A549 (cell line): ENCODE measurements around the gene SAMD3. TPM values are rescaled to one million over a fixed set of nuclear protein-coding genes. Genes with fewer than 3 reads are reported as not detected.

ENCODE experiments used
- ATAC-seq, 2 experiments: fragments of 200-7000 bp in 1 of 2; fragments of >200 bp in 1 of 2; cut with Nextera tagmentation in 1 of 2; cut with Tn5 transposase in 1 of 2; 3 replicates each; pipeline versions ENCODE4 v1.8.0 to v1.9.1; 2018 to 2020; ENCODE audit warnings: mild to moderate bottlenecking in 1 of 2, moderate library complexity in 1 of 2
- CTCF ChIA-PET: fragments of 300-600 bp; sonication (Branson Sonifier 250); formaldehyde crosslinking; extraction: SDS; loops from one replicate; lab custom pipeline; 2021; ENCODE audit warnings: antibody characterized with exemption, inconsistent platforms; lab: Yijun Ruan, JAX
- POLR2A ChIA-PET: fragments of 350-600 bp; formaldehyde crosslinking; extraction: SDS; loops from one replicate; lab custom pipeline; 2021; ENCODE audit warnings: antibody characterized with exemption, inconsistent platforms; lab: Yijun Ruan, JAX
- DNase-seq, 2 experiments: peaks; one replicate each; pipeline versions ENCODE4 v3.0.0 to v3.0.0-alpha.2; 2011 to 2016; ENCODE audit warnings: low read depth in 1 of 2, low spot score in 1 of 2
- FAIRE-seq: peaks from 2 replicates; lab custom pipeline; 2011; peaks lifted over from hg19 to GRCh38; lab: Jason Lieb, UNC
- H3K27ac ChIP-seq, 2 experiments: fragments of >200 bp; sonication (Bioruptor Twin); formaldehyde crosslinking; 3 replicates each; pipeline ENCODE4 v1.5.1; 2016 to 2017
- H3K4me1 ChIP-seq: fragments of >200 bp; sonication (Bioruptor Twin); formaldehyde crosslinking; 3 replicates; pipeline ENCODE4 v1.6.1; 2016
- H3K4me2 ChIP-seq: fragments of >200 bp; sonication (Bioruptor Twin); formaldehyde crosslinking; 3 replicates; pipeline ENCODE4 v1.6.1; 2016
- H3K4me3 ChIP-seq: fragments of >200 bp; sonication (Bioruptor Twin); formaldehyde crosslinking; 3 replicates; pipeline ENCODE4 v1.5.1; 2016
- H3K9me3 ChIP-seq: fragments of >200 bp; sonication (Bioruptor Twin); formaldehyde crosslinking; 3 replicates; pipeline ENCODE4 v1.6.1; 2016
- BHLHE40 ChIP-seq: IDR thresholded peaks from 2 replicates; pipeline ENCODE4 v1.6.1; 2012; ENCODE audit warnings: low read depth, low read length, inconsistent platforms
- EHF ChIP-seq: fragments of 250-450 bp; sonication (Bioruptor Pico); IDR thresholded peaks from 2 replicates; pipeline ENCODE4 v1.5.0; 2020; ENCODE audit warnings: mild to moderate bottlenecking
- EHMT2 ChIP-seq: fragments of 200-600 bp; sonication (generic); IDR thresholded peaks from 2 replicates; pipeline ENCODE4 v1.6.1; 2016; ENCODE audit warnings: antibody characterized with exemption, low read depth, mild to moderate bottlenecking, moderate library complexity
- ESRRA ChIP-seq: fragments of 150-350 bp; IDR thresholded peaks from 2 replicates; pipeline ENCODE4 v1.6.1; 2014; ENCODE audit warnings: mild to moderate bottlenecking, low read length, borderline replicate concordance
- FOSL2 ChIP-seq, 2 experiments: fragments of 450-650 bp in 1 of 2; fragments of >200 bp in 1 of 2; sonication (Bioruptor Twin) in 1 of 2; formaldehyde crosslinking; IDR thresholded peaks; 2 replicates each; pipeline versions ENCODE4 v1.5.0 to v1.6.1; 2016 to 2020; ENCODE audit warnings: mild to moderate bottlenecking in 1 of 2, moderate library complexity in 1 of 2
- HDAC2 ChIP-seq: fragments of 200-600 bp; sonication (generic); IDR thresholded peaks from 2 replicates; pipeline ENCODE4 v1.6.1; 2016
- HOXA7 ChIP-seq: fragments of 250-450 bp; sonication (Bioruptor Pico); IDR thresholded peaks from 2 replicates; pipeline ENCODE4 v1.5.0; 2020; ENCODE audit warnings: mild to moderate bottlenecking, moderate library complexity
- HOXB5 ChIP-seq: fragments of 250-450 bp; sonication (Bioruptor Pico); IDR thresholded peaks from 2 replicates; pipeline ENCODE4 v1.5.0; 2020; ENCODE audit warnings: mild to moderate bottlenecking, moderate library complexity
- JUN ChIP-seq, 2 experiments: fragments of >200 bp; sonication (Bioruptor Twin); formaldehyde crosslinking; IDR thresholded peaks; 2 replicates in 1 of 2; 3 replicates in 1 of 2; pipeline ENCODE4 v1.6.1; 2016 to 2017
- KDM5A ChIP-seq: fragments of 200-600 bp; sonication (generic); IDR thresholded peaks from 2 replicates; pipeline ENCODE4 v1.6.1; 2016; ENCODE audit warnings: antibody characterized with exemption, mild to moderate bottlenecking
- MYC ChIP-seq: IDR thresholded peaks from 2 replicates; pipeline ENCODE4 v1.6.1; 2012; ENCODE audit warnings: mild to moderate bottlenecking, inconsistent platforms, low read length, improper control_type of control experiment, borderline replicate concordance
- NPAS2 ChIP-seq: fragments of 250-450 bp; sonication (Bioruptor Pico); IDR thresholded peaks from 2 replicates; pipeline ENCODE4 v1.8.0; 2022; ENCODE audit warnings: mild to moderate bottlenecking, moderate library complexity, borderline replicate concordance
- NR3C1 ChIP-seq: fragments of >200 bp; sonication (Bioruptor Twin); formaldehyde crosslinking; IDR thresholded peaks from 3 replicates; pipeline ENCODE4 v1.6.1; 2017
- POLR2AphosphoS2 ChIP-seq: conservative IDR thresholded peaks from 2 replicates; pipeline ENCODE4 v1.6.1; 2012; ENCODE audit warnings: low read length, improper control_type of control experiment, inconsistent platforms
- RCOR1 ChIP-seq: fragments of 150-350 bp; IDR thresholded peaks from 2 replicates; pipeline ENCODE4 v1.6.1; 2014; ENCODE audit warnings: antibody characterized with exemption, low read length, low read depth
- RNF2 ChIP-seq: fragments of 200-600 bp; sonication (generic); IDR thresholded peaks from 2 replicates; pipeline ENCODE4 v1.6.1; 2016; ENCODE audit warnings: low read depth, mild to moderate bottlenecking, antibody characterized with exemption, moderate library complexity, borderline replicate concordance
- SREBF2 ChIP-seq: fragments of 450-650 bp; IDR thresholded peaks from 2 replicates; pipeline ENCODE4 v1.6.1; 2014; ENCODE audit warnings: mild to moderate bottlenecking, moderate library complexity
- TFCP2L1 ChIP-seq: fragments of 250-450 bp; sonication (Bioruptor Pico); IDR thresholded peaks from 2 replicates; pipeline ENCODE4 v1.5.0; 2021; ENCODE audit warnings: mild to moderate bottlenecking
- ZC3H11A ChIP-seq: fragments of 450-650 bp; IDR thresholded peaks from 2 replicates; pipeline ENCODE4 v1.6.1; 2014; ENCODE audit warnings: antibody characterized with exemption, mild to moderate bottlenecking
- ZNF302 ChIP-seq: fragments of 250-450 bp; sonication (Bioruptor Pico); IDR thresholded peaks from 2 replicates; pipeline ENCODE4 v1.9.0; 2021; ENCODE audit warnings: inconsistent platforms, mild to moderate bottlenecking, moderate library complexity
- WGBS: methylation state at CpG from one replicate; pipeline ENCODE4 v1.1.6; 2017; ENCODE audit errors: missing lambda C conversion rate; 5-methylcytosine and 5-hydroxymethylcytosine counted together
- polyA plus RNA-seq, 4 experiments: library from polyadenylated mRNA; depleted of rRNA in 3 of 4; stranded (reverse); fragments of >200 nt; fragmentation: RNase III in 1 of 4; extraction: RNeasy Plus Mini Kit Qiagen cat#74134 plus additional on column Dnase treatment in 1 of 4; gene quantifications; 2 replicates in 3 of 4; 3 replicates in 1 of 4; pipeline ENCODE4 v1.2.3, GENCODE V29; 2011 to 2017
- TF ChIP-seq, protein P1 (sequence below): fragments of 450-650 bp; IDR thresholded peaks from 2 replicates; pipeline ENCODE4 v1.6.1; 2014; ENCODE audit warnings: antibody characterized with exemption
- TF ChIP-seq, protein P2 (sequence below): fragments of 200-600 bp; sonication (generic); IDR thresholded peaks from 2 replicates; pipeline ENCODE4 v1.6.1; 2016; ENCODE audit warnings: antibody characterized with exemption, mild to moderate bottlenecking, moderate library complexity
- TF ChIP-seq, protein P3 (sequence below): fragments of >200 bp; sonication (Bioruptor Twin); formaldehyde crosslinking; IDR thresholded peaks from 3 replicates; pipeline ENCODE4 v1.5.1; 2016
- TF ChIP-seq, protein P4 (sequence below): fragments of 250-450 bp; sonication (Bioruptor Pico); IDR thresholded peaks from 2 replicates; pipeline ENCODE4 v1.5.0; 2021; ENCODE audit warnings: mild to moderate bottlenecking, moderate library complexity, borderline replicate concordance

Gene SAMD3
- polyA plus RNA-seq, 2 of the 4 experiments (the other 2 are of a cell fraction) = not detected

DNA sequence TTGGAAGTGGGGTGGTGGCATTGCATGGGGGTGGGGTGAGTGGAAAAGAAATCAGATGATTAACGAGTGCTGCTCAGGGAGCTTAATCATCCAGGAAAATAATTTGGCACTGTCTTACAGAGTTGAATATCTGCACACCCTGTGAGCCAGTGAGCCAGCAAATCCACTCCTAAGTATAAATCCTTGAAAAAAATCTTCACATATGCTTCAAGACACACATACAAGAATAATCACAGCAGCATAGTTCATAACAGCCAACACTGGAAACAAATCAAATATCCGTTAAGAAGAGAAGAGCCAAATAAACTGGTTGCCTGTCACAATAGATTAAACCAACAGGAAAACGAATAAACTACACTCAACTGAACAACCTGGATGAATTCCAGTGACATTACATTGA is 62.8 kb downstream of the SAMD3 start (continued):
- no peak for TF ChIP-seq NPAS2 (CRISPR knock-in tag)
- no peak for TF ChIP-seq HOXB5 (CRISPR knock-in tag)
- TF ChIP-seq JUN (IDR thresholded peaks at IDR 0.05) = no peak
- TF ChIP-seq EHMT2 = no peak
- TF ChIP-seq MYC = no peak

DNA sequence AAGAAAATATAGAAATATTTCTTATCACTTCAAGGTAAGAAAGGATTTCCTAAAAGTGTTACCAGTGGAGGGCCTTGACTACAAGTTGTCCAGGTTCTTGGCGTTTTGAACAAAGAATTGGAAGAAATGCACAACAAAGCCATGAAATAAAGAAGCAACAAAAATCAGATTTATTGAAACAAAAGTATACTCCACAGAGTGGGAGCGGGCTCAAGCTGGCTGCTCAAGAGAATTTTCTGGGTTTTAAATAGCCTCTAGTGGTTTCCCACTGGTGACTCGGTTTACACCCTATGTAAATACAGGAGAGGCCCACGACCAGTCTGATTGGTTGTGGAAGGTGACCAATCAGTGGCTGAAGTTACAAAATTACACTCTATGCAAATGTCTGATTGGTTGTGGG is 64.2 kb downstream of the SAMD3 start:
- POLR2A ChIA-PET = no interaction called here
- CTCF ChIA-PET = no interaction called here
- H3K4me1 ChIP-seq = no peaks in the 10 kb centered on the region
- H3K27ac ChIP-seq = no peak overlapping the region
- no peak overlapping the region for H3K4me3 ChIP-seq
- no peak for DNase-seq
- H3K4me2 ChIP-seq = no peak overlapping the region
- FAIRE-seq = no peak
- no peak for ATAC-seq
- 37% methylated on average over 4 of the region's 4 CpGs for WGBS
- TF ChIP-seq BHLHE40 = no peak
- TF ChIP-seq TFCP2L1 = no peak
- TF ChIP-seq RCOR1 = no peak
- TF ChIP-seq HDAC2 = no peak
- no peak for TF ChIP-seq ESRRA
- TF ChIP-seq, protein P1, sequence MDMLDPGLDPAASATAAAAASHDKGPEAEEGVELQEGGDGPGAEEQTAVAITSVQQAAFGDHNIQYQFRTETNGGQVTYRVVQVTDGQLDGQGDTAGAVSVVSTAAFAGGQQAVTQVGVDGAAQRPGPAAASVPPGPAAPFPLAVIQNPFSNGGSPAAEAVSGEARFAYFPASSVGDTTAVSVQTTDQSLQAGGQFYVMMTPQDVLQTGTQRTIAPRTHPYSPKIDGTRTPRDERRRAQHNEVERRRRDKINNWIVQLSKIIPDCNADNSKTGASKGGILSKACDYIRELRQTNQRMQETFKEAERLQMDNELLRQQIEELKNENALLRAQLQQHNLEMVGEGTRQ = no peak
- TF ChIP-seq KDM5A = no peak
- TF ChIP-seq ZNF302 (CRISPR knock-in tag) = no peak
- no peak for TF ChIP-seq RNF2
- TF ChIP-seq, protein P2, sequence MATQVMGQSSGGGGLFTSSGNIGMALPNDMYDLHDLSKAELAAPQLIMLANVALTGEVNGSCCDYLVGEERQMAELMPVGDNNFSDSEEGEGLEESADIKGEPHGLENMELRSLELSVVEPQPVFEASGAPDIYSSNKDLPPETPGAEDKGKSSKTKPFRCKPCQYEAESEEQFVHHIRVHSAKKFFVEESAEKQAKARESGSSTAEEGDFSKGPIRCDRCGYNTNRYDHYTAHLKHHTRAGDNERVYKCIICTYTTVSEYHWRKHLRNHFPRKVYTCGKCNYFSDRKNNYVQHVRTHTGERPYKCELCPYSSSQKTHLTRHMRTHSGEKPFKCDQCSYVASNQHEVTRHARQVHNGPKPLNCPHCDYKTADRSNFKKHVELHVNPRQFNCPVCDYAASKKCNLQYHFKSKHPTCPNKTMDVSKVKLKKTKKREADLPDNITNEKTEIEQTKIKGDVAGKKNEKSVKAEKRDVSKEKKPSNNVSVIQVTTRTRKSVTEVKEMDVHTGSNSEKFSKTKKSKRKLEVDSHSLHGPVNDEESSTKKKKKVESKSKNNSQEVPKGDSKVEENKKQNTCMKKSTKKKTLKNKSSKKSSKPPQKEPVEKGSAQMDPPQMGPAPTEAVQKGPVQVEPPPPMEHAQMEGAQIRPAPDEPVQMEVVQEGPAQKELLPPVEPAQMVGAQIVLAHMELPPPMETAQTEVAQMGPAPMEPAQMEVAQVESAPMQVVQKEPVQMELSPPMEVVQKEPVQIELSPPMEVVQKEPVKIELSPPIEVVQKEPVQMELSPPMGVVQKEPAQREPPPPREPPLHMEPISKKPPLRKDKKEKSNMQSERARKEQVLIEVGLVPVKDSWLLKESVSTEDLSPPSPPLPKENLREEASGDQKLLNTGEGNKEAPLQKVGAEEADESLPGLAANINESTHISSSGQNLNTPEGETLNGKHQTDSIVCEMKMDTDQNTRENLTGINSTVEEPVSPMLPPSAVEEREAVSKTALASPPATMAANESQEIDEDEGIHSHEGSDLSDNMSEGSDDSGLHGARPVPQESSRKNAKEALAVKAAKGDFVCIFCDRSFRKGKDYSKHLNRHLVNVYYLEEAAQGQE = no peak
- no peak for TF ChIP-seq HOXA7 (CRISPR knock-in tag)
- TF ChIP-seq, protein P3, sequence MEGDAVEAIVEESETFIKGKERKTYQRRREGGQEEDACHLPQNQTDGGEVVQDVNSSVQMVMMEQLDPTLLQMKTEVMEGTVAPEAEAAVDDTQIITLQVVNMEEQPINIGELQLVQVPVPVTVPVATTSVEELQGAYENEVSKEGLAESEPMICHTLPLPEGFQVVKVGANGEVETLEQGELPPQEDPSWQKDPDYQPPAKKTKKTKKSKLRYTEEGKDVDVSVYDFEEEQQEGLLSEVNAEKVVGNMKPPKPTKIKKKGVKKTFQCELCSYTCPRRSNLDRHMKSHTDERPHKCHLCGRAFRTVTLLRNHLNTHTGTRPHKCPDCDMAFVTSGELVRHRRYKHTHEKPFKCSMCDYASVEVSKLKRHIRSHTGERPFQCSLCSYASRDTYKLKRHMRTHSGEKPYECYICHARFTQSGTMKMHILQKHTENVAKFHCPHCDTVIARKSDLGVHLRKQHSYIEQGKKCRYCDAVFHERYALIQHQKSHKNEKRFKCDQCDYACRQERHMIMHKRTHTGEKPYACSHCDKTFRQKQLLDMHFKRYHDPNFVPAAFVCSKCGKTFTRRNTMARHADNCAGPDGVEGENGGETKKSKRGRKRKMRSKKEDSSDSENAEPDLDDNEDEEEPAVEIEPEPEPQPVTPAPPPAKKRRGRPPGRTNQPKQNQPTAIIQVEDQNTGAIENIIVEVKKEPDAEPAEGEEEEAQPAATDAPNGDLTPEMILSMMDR = no peak
- TF ChIP-seq, protein P4, sequence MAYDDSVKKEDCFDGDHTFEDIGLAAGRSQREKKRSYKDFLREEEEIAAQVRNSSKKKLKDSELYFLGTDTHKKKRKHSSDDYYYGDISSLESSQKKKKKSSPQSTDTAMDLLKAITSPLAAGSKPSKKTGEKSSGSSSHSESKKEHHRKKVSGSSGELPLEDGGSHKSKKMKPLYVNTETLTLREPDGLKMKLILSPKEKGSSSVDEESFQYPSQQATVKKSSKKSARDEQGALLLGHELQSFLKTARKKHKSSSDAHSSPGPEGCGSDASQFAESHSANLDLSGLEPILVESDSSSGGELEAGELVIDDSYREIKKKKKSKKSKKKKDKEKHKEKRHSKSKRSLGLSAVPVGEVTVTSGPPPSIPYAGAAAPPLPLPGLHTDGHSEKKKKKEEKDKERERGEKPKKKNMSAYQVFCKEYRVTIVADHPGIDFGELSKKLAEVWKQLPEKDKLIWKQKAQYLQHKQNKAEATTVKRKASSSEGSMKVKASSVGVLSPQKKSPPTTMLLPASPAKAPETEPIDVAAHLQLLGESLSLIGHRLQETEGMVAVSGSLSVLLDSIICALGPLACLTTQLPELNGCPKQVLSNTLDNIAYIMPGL = no peak
- no peak for TF ChIP-seq POLR2AphosphoS2
- TF ChIP-seq SREBF2 = no peak
- TF ChIP-seq FOSL2 (IDR thresholded peaks at IDR 0.05) = no peak
- TF ChIP-seq FOSL2 (CRISPR knock-in tag; IDR thresholded peaks at IDR 0.05) = no peak
- no peak for TF ChIP-seq ZC3H11A
- TF ChIP-seq NPAS2 (CRISPR knock-in tag) = no peak
- no peak for TF ChIP-seq NR3C1
- no peak for TF ChIP-seq EHF (CRISPR knock-in tag)
- H3K9me3 ChIP-seq = no peaks in the 10 kb centered on the region
